GM18873 (cell line): ENCODE measurements around the gene LRRC75A.
"Not testable (repeated sequence)": the region's sequence is repeated elsewhere in the genome, so short reads cannot be mapped to it uniquely, and the experiment has no call there.

Experiments
- ATAC-seq: cut with Tn5 transposase; IDR thresholded peaks from one replicate; pipeline ENCODE4 v1.9.1; 2021; ENCODE audit warnings: mild to moderate bottlenecking, moderate library complexity, moderate number of reproducible peaks; ENCODE audit not compliant: unreplicated experiment, low FRiP score

The LRRC75A gene

GRCh38 chr17:16491703-16492612 lies at the start of gene LRRC75A:
TSS of gene LRRC75A (minus strand) at chr17:16492193. CDS start at chr17:16491990, 203 bp downstream.
- no peak for ATAC-seq

GRCh38 chr17:16537130-16537458 lies 45.1 kb upstream of the LRRC75A start:
- no peak for ATAC-seq

- no peak for ATAC-seq
Observed at GRCh38 chr17:16534236-16534635, 42.2 kb upstream of the LRRC75A start.

- ATAC-seq: no peak
Observed at GRCh38 chr17:16529906-16530305, 37.9 kb upstream of the LRRC75A start.

GRCh38 chr17:16527298-16527697 lies 35.3 kb upstream of the LRRC75A start:
- no peak for ATAC-seq

GRCh38 chr17:16525556-16525955 lies 33.6 kb upstream of the LRRC75A start:
- not testable (repeated sequence) for ATAC-seq

- no peak for ATAC-seq
Observed at GRCh38 chr17:16521070-16521727, 29.2 kb upstream of the LRRC75A start.

- ATAC-seq: no peak
Observed at GRCh38 chr17:16519021-16519420, 27.0 kb upstream of the LRRC75A start.

- ATAC-seq: no peak
Observed at GRCh38 chr17:16517477-16517876, 25.5 kb upstream of the LRRC75A start.

- ATAC-seq: no peak
Observed at GRCh38 chr17:16516594-16517051, 24.6 kb upstream of the LRRC75A start.

GRCh38 chr17:16515933-16516332 lies 23.9 kb upstream of the LRRC75A start:
- ATAC-seq: no peak

- ATAC-seq: no peak
Observed at GRCh38 chr17:16513873-16514272, 21.9 kb upstream of the LRRC75A start.

GRCh38 chr17:16512011-16512410 lies 20.0 kb upstream of the LRRC75A start:
- no peak for ATAC-seq

GRCh38 chr17:16511593-16511992 lies 19.6 kb upstream of the LRRC75A start:
- no peak for ATAC-seq

GRCh38 chr17:16507918-16508533 lies 16.0 kb upstream of the LRRC75A start:
- ATAC-seq: no peak

- ATAC-seq: no peak
Observed at GRCh38 chr17:16506188-16506587, 14.2 kb upstream of the LRRC75A start.

- no peak for ATAC-seq
Observed at GRCh38 chr17:16504984-16505383, 13.0 kb upstream of the LRRC75A start.

GRCh38 chr17:16496820-16497489 lies 5.0 kb upstream of the LRRC75A start:
- ATAC-seq: no peak

- no peak for ATAC-seq
Observed at GRCh38 chr17:16495980-16496819, 4.2 kb upstream of the LRRC75A start.

- no peak for ATAC-seq
Observed at GRCh38 chr17:16495561-16495960, 3.6 kb upstream of the LRRC75A start.
